Stomach smooth muscle (tissue), 2 donors: ENCODE results near the gene GSPT1.
"Not testable (repeated sequence)": the region's sequence is repeated elsewhere in the genome, so short reads cannot be mapped to it uniquely, and the experiment has no call there.

Source experiments
- H3K27ac ChIP-seq: one replicate; pipeline ENCODE4 v1.7.0; 2013; ENCODE audit warnings: mild to moderate bottlenecking, low read length, inconsistent platforms
- H3K27me3 ChIP-seq, 2 donors: one replicate each; pipeline ENCODE4 v1.7.0; 2013; ENCODE audit warnings: low read length in 2 of 2; ENCODE audit not compliant: insufficient read depth in 2 of 2, control insufficient read depth in 1 of 2
- H3K36me3 ChIP-seq, 2 donors: one replicate each; pipeline ENCODE4 v1.7.0; 2013; ENCODE audit warnings: low read length in 2 of 2; ENCODE audit not compliant: control insufficient read depth in 2 of 2, insufficient read depth in 2 of 2
- H3K4me1 ChIP-seq: one replicate; pipeline ENCODE4 v1.7.0; 2013; ENCODE audit warnings: low read length; ENCODE audit not compliant: control insufficient read depth, insufficient read depth
- H3K4me3 ChIP-seq, 2 donors: one replicate each; pipeline ENCODE4 v1.7.0; 2013; ENCODE audit warnings: low read length in 2 of 2
- H3K9ac ChIP-seq, 2 donors: one replicate each; pipeline ENCODE4 v1.7.0; 2013; ENCODE audit warnings: low read length in 2 of 2, mild to moderate bottlenecking in 1 of 2
- H3K9me3 ChIP-seq, 2 donors: one replicate each; pipeline ENCODE4 v1.7.0; 2013; ENCODE audit warnings: low read length in 2 of 2; ENCODE audit not compliant: control insufficient read depth in 2 of 2
- donor health status: healthy.
- donor health status: Pancreatic carcinoma.

Gene GSPT1

GRCh38 chr16:11833951-11834695, 81.6 kb downstream of the GSPT1 start:
- Histone ChIP-seq H3K27ac (no peak overlapping the region), H3K4me1 (no peaks in the 10 kb centered on the region), H3K9me3 (no peaks in the 10 kb centered on the region), H3K27me3 (no peaks in the 10 kb centered on the region), H3K9ac (no peak overlapping the region), H3K4me3 (no peak overlapping the region), H3K36me3 (peaks cover 14 to 15% of the 10 kb centered on the region in 2 donors)

GRCh38 chr16:11828696-11829095, 87.1 kb downstream of the GSPT1 start:
- Histone ChIP-seq H3K27ac (no peak overlapping the region), H3K36me3 (no peaks in the 10 kb centered on the region), H3K4me3 (no peak overlapping the region), H3K9me3 (no peaks in the 10 kb centered on the region), H3K9ac (no peak overlapping the region), H3K27me3 (no peaks in the 10 kb centered on the region), H3K4me1 (no peaks in the 10 kb centered on the region)

GRCh38 chr16:11825520-11826165, 90.1 kb downstream of the GSPT1 start:
- H3K9ac ChIP-seq, H3K4me3 ChIP-seq, H3K9me3 ChIP-seq, H3K27ac ChIP-seq, H3K4me1 ChIP-seq, H3K36me3 ChIP-seq, H3K27me3 ChIP-seq: not testable (repeated sequence)

- Histone ChIP-seq H3K9ac (no peak overlapping the region), H3K9me3 (no peaks in the 10 kb centered on the region), H3K4me1 (no peaks in the 10 kb centered on the region), H3K27ac (no peak overlapping the region), H3K4me3 (no peak overlapping the region), H3K27me3 (no peaks in the 10 kb centered on the region), H3K36me3 (no peaks in the 10 kb centered on the region)
Measured at GRCh38 chr16:11824362-11824761, 91.4 kb downstream of the GSPT1 start.

DNA sequence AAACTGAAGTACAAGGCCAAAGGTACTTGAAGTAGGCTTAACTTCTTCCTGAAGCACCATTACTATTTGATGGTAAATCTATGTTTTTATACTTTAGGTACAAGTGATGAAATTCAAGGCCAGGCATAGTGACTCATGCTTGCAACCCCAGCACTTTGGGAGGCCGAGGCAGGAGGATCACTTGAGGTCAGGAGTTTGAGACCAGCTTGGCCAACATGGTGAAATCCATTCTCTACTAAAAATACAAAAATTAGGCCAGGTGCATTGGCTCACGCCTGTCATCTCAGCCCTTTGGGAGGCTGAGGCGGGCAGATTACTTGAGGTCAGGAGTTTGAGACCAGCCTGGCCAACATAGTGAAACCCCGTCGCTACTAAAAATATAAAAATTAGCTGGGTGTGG, 92.1 kb downstream of the GSPT1 start:
- H3K9me3 ChIP-seq, H3K4me1 ChIP-seq, H3K9ac ChIP-seq, H3K27me3 ChIP-seq, H3K4me3 ChIP-seq, H3K27ac ChIP-seq, H3K36me3 ChIP-seq: not testable (repeated sequence)

GRCh38 chr16:11819798-11820197, 96.0 kb downstream of the GSPT1 start:
- Histone ChIP-seq H3K4me1 (no peaks in the 10 kb centered on the region), H3K27ac (no peak overlapping the region), H3K9ac (no peak overlapping the region), H3K27me3 (no peaks in the 10 kb centered on the region), H3K4me3 (no peak overlapping the region), H3K36me3 (no peaks in the 10 kb centered on the region), H3K9me3 (no peaks in the 10 kb centered on the region)

- H3K4me3 ChIP-seq, H3K27me3 ChIP-seq, H3K4me1 ChIP-seq, H3K27ac ChIP-seq, H3K36me3 ChIP-seq, H3K9me3 ChIP-seq, H3K9ac ChIP-seq: not testable (repeated sequence)
Measured at GRCh38 chr16:11818970-11819369, 96.8 kb downstream of the GSPT1 start.
